Liver (tissue), 9 donors: ENCODE results near the gene CACNA1B. TPM values are rescaled to one million over a fixed set of nuclear protein-coding genes. Genes with fewer than 3 reads are reported as not detected.

Experiments
- DNase-seq: peaks from one replicate; pipeline ENCODE4 v3.0.0-alpha.2; 2017; ENCODE audit warnings: low spot score
- H3K27ac ChIP-seq, 2 donors: one replicate each; pipeline ENCODE4 v1.7.0; 2013; ENCODE audit warnings: inconsistent platforms in 2 of 2, low read length in 2 of 2, control low read depth in 1 of 2, low read depth in 1 of 2, mild to moderate bottlenecking in 1 of 2
- H3K27me3 ChIP-seq, 4 donors: one replicate each; pipeline versions ENCODE4 v1.6.1 to v1.7.0; 2013; ENCODE audit warnings: low read length in 3 of 4, inconsistent platforms in 1 of 4, mild to moderate bottlenecking in 1 of 4, moderate library complexity in 1 of 4; ENCODE audit not compliant: control insufficient read depth in 4 of 4, insufficient read depth in 4 of 4
- H3K36me3 ChIP-seq, 4 donors: one replicate each; pipeline versions ENCODE4 v1.6.1 to v1.7.0; 2013; ENCODE audit warnings: low read length in 3 of 4, mild to moderate bottlenecking in 3 of 4, low read depth in 1 of 4, moderate library complexity in 1 of 4; ENCODE audit not compliant: control insufficient read depth in 4 of 4, insufficient read depth in 3 of 4
- H3K4me1 ChIP-seq, 4 donors: one replicate each; pipeline versions ENCODE4 v1.6.1 to v1.7.0; 2013; ENCODE audit warnings: low read length in 3 of 4, mild to moderate bottlenecking in 3 of 4, moderate library complexity in 1 of 4; ENCODE audit not compliant: control insufficient read depth in 4 of 4, insufficient read depth in 4 of 4
- H3K4me3 ChIP-seq, 3 donors: one replicate each; pipeline versions ENCODE4 v1.6.1 to v1.7.0; 2013; ENCODE audit warnings: low read length in 3 of 3, control low read depth in 1 of 3, low read depth in 1 of 3, mild to moderate bottlenecking in 1 of 3
- H3K9ac ChIP-seq, 2 donors: one replicate each; pipeline ENCODE4 v1.7.0; 2013; ENCODE audit warnings: low read length in 2 of 2, mild to moderate bottlenecking in 2 of 2, moderate library complexity in 2 of 2, control low read depth in 1 of 2, low read depth in 1 of 2
- H3K9me3 ChIP-seq, 4 donors: one replicate each; pipeline versions ENCODE4 v1.6.1 to v1.7.0; 2013; ENCODE audit warnings: low read length in 3 of 4; ENCODE audit not compliant: control insufficient read depth in 4 of 4
- ATF3 ChIP-seq: IDR thresholded peaks from 2 replicates; pipeline ENCODE4 v1.6.1; 2016; ENCODE audit warnings: antibody characterized with exemption
- FOXA2 ChIP-seq: IDR thresholded peaks from 2 replicates; pipeline ENCODE4 v1.6.1; 2016; ENCODE audit warnings: antibody characterized with exemption
- GABPA ChIP-seq, 2 donors: IDR thresholded peaks in 1 of 2; conservative IDR thresholded peaks in 1 of 2; 2 replicates each; pipeline ENCODE4 v1.6.1; 2016; ENCODE audit warnings: antibody characterized with exemption in 2 of 2, mild to moderate bottlenecking in 1 of 2, moderate library complexity in 1 of 2
- HNF4A ChIP-seq, 2 donors: conservative IDR thresholded peaks; 2 replicates each; pipeline ENCODE4 v1.6.1; 2016; ENCODE audit warnings: antibody characterized with exemption in 2 of 2, mild to moderate bottlenecking in 2 of 2
- JUND ChIP-seq, 2 donors: IDR thresholded peaks; 2 replicates each; pipeline ENCODE4 v1.6.1; 2016; ENCODE audit warnings: antibody characterized with exemption in 2 of 2
- NR2F2 ChIP-seq: IDR thresholded peaks from 2 replicates; pipeline ENCODE4 v1.6.1; 2016; ENCODE audit warnings: antibody characterized with exemption
- RAD21 ChIP-seq, 2 donors: IDR thresholded peaks; 2 replicates each; pipeline ENCODE4 v1.6.1; 2016; ENCODE audit warnings: antibody characterized with exemption in 2 of 2, mild to moderate bottlenecking in 2 of 2
- RXRA ChIP-seq, 2 donors: IDR thresholded peaks; 2 replicates each; pipeline ENCODE4 v1.6.1; 2017 to 2018; ENCODE audit warnings: antibody characterized with exemption in 2 of 2, mild to moderate bottlenecking in 1 of 2
- TAF1 ChIP-seq: conservative IDR thresholded peaks from 2 replicates; pipeline ENCODE4 v1.6.1; 2016; ENCODE audit warnings: antibody characterized with exemption, mild to moderate bottlenecking
- YY1 ChIP-seq: IDR thresholded peaks from 2 replicates; pipeline ENCODE4 v1.6.1; 2016; ENCODE audit warnings: antibody characterized with exemption, mild to moderate bottlenecking
- ZBTB33 ChIP-seq: IDR thresholded peaks from 2 replicates; pipeline ENCODE4 v1.6.1; 2016; ENCODE audit warnings: antibody characterized with exemption
- WGBS: extraction: QIAGEN DNeasy Blood & Tissue Kit; methylation state at CpG from one replicate; pipeline ENCODE4 v1.1.7; 2013; 5-methylcytosine and 5-hydroxymethylcytosine counted together
- polyA plus RNA-seq, 2 donors: library from polyadenylated mRNA; stranded (reverse) in 1 of 2; unstranded in 1 of 2; fragments of 200-250 nt in 1 of 2; fragments of >200 nt in 1 of 2; fragmentation: Nextera tagmentation in 1 of 2; extraction: Ambion mirVana in 1 of 2; gene quantifications; one replicate each; pipeline versions ENCODE4 v1.2.1 to v1.2.3, GENCODE V29; 2013 to 2015
- total RNA-seq, 2 donors: library from RNA; depleted of rRNA; stranded (reverse); fragments of >200 nt; gene quantifications; one replicate each; pipeline ENCODE4 v1.2.3, GENCODE V29; 2014
- TF ChIP-seq, protein P1 (sequence below): fragments of 150-350 bp; IDR thresholded peaks from 2 replicates; pipeline ENCODE4 v1.5.1; 2017; ENCODE audit warnings: improper control_type of control experiment, low read depth, low read length; ENCODE audit not compliant: missing input control
- donor health status: healthy.
- donor health status: healthy.
- donor health status: healthy.
- donor health status: healthy.
- donor health status: healthy.

The CACNA1B gene
- total and polyA plus RNA-seq, 4 donors, result under 0.01 to 0.05 TPM; not detected in 2

DNA sequence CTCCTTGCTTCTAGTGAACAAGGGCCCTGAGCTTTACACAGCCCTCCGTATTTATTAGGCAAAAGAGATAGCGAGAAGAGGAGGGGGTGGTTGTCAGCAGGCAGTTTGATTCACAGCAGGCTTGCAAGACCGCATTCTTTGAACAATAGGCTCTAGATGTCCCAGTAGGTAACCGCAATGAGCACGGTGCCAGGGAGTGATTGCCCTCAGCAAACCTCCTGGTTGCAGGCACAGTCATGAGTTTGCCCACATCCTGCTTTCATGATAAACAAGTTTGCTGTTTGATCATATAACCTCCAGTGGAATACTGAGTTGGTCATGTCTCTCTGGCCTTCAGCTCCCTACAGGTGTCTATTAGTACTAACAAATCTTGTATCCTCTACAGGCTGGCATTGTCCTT lies 66.1 kb downstream of the CACNA1B start (continued):
- TF ChIP-seq RAD21 (IDR thresholded peaks at IDR 0.05), result no peak
- TF ChIP-seq RXRA (IDR thresholded peaks at IDR 0.05), result no peak
- TF ChIP-seq YY1, result no peak

DNA sequence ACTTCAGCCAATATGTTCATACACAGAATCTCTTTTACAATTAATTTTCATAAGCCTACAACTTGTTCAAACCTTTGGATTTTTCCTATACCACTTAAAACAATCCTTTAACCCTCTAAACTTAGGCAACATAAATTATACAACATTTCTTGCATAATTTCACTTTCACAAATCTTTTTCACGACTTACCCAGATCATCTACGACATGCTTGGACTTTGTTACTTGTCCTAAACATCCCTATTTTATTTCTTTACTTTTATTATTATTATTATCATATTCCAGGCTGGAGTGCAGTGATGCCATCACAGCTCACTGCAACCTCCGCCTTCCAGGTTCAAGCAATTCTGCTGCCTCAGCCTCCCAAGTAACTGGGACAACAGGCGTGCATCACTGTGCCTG lies 68.0 kb downstream of the CACNA1B start:
- peaks cover 0 to 3% (median under 1%) of the 10 kb centered on the region in 4 donors for H3K9me3 ChIP-seq
- WGBS, result 91% methylated on average over 4 of the region's 4 CpGs
- DNase-seq, result no peak

DNA sequence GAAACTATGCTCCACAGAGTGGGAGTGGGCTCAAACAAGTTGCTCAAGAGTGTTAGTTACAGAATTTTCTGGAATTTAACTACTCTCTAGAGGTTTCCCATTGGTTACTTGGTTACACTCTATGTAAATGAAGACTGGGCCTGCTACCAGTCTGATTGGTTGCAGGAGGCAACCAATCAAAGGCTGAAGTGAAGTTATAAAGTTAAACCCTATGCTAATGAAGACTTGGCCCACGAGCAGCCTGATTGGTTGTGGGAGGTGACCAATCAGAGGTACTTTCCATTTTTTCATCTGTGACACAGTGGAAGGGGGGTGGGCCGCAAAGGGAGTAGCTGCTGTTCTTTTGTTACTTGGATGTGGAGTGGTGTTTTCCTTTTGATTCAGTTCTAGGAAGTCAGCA lies 69.4 kb downstream of the CACNA1B start:
- H3K36me3 ChIP-seq, result no peaks in the 10 kb centered on the region
- peaks cover 0 to 3% (median under 1%) of the 10 kb centered on the region in 4 donors for H3K9me3 ChIP-seq
- no peak overlapping the region for H3K4me3 ChIP-seq
- H3K9ac ChIP-seq, result no peak overlapping the region
- DNase-seq, result no peak
- H3K27ac ChIP-seq, result no peak overlapping the region
- H3K4me1 ChIP-seq, result no peaks in the 10 kb centered on the region
- 67% methylated on average over 2 of the region's 2 CpGs for WGBS
- H3K27me3 ChIP-seq, result no peaks in the 10 kb centered on the region
- TF ChIP-seq YY1 (no peak), JUND (IDR thresholded peaks at IDR 0.05) (no peak), HNF4A (conservative IDR thresholded peaks at IDR 0.05) (no peak), NR2F2 (no peak), RXRA (IDR thresholded peaks at IDR 0.05) (no peak), ZBTB33 (no peak), ATF3 (no peak), TAF1 (no peak)
- TF ChIP-seq, protein P1, sequence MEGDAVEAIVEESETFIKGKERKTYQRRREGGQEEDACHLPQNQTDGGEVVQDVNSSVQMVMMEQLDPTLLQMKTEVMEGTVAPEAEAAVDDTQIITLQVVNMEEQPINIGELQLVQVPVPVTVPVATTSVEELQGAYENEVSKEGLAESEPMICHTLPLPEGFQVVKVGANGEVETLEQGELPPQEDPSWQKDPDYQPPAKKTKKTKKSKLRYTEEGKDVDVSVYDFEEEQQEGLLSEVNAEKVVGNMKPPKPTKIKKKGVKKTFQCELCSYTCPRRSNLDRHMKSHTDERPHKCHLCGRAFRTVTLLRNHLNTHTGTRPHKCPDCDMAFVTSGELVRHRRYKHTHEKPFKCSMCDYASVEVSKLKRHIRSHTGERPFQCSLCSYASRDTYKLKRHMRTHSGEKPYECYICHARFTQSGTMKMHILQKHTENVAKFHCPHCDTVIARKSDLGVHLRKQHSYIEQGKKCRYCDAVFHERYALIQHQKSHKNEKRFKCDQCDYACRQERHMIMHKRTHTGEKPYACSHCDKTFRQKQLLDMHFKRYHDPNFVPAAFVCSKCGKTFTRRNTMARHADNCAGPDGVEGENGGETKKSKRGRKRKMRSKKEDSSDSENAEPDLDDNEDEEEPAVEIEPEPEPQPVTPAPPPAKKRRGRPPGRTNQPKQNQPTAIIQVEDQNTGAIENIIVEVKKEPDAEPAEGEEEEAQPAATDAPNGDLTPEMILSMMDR, result no peak

More for the DNA sequence above, 68.0 kb downstream of the CACNA1B start:
- no peak overlapping the region for H3K9ac ChIP-seq
- no peak overlapping the region for H3K27ac ChIP-seq
- H3K27me3 ChIP-seq, result no peaks in the 10 kb centered on the region
- no peaks in the 10 kb centered on the region for H3K36me3 ChIP-seq
- H3K4me3 ChIP-seq, result no peak overlapping the region
- H3K4me1 ChIP-seq, result no peaks in the 10 kb centered on the region
- TF ChIP-seq FOXA2 (no peak), GABPA (IDR thresholded peaks at IDR 0.05 in 1 of 2, conservative IDR thresholded peaks at IDR 0.05 in 1 of 2) (no peak), TAF1 (no peak), ATF3 (no peak), JUND (IDR thresholded peaks at IDR 0.05) (no peak), ZBTB33 (no peak)
